Measurements from ENCODE around the gene RPUSD1.

The RPUSD1 gene

DNA sequence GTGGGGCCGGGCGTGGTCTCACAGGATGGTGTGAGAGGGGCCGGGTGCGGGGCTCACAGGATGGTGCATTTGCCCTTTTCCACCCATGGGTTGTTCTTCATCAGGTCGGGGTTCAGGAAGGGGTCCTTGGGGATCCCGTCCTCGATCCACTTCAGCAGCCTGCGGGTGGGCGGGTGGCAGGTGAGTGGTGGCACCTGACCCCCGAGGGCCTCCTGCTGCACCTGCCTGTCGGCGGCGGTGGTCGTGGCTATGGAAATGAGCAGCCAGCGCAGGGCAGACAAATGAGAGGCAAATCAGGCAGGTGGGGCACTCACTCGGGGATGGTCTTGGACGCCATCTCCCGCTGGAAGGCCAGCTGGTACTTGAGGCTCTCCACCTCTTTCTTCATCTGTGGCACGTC, 10.5 kb upstream of the RPUSD1 start:
- DNase-seq: no peak

DNA sequence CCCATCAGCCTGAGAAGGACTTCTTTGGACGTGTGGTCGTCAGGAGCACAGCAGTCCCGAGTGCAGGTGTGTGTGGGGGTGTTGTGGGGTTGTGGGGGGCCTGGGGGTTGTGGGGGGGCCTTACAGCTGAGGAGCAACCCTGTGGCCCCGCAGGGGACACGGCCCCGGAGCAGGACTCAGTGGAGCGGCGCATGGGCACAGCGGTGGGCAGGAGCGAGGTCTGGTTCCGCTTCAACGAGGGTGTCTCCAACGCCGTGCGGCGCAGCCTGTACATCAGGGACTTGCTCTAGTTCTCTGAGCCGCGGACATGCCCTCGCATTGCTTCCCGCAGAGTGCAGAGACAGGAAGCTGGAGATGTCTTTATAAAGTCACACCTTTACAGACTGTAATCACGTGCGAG, 9.5 kb upstream of the RPUSD1 start:
- DNase-seq: no peak

DNA sequence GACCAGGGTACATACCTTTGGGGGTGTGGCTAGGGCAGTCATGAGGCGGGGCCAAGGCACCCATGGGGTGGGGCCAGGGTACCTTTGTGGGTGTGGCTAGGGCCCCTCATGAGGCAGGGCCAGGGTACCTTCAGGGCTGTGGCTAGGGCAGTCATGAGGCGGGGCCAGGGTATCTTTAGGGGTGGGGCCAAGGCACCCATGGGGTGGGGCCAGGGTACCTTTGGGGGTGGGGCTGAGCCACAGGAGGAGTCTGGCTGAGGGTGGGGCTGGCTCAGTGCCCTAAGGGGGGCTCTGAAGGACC, 8.9 kb upstream of the RPUSD1 start:
- no peak for DNase-seq

DNA sequence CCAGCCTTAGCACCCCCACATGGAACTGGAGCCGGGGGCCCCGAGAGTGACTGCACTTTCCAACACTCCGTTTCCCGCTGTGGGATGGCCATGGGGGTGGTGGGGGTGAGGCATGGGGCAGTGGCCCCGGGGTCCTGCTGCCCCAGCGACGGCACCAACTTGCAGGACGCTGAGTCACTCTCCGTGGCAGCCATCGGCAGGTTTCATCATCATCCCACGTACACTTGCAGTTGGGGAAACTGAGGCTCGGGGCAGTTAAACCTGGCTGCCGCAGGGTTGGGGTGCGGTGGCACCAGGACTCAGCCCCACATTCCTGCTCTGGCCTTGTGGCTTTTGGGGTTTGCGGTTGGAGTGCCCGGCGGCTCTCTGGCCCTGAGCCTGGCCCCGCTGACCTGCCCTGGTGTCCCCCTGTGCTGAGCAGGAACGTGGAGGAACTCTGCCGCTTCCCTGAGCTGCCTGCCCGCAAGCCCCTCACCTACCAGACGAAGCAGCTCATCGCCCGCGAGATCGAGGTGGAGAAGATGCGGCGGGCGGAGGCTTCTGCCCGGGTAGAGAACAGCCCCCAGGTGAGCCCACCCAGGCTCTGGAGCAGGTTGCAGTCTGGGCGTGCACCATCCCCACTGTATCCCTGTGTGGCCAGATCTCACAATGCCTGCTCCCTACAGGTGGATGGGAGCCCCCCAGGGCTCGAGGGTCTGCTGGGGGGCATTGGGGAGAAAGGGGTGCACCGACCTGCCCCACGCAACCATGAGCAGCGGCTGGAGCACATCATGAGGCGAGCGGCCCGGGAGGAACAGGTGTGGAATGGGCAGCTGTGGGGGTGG, 8.3 kb upstream of the RPUSD1 start:
- no peak for DNase-seq

GRCh38 chr16:795580-796229, 7.5 kb upstream of the RPUSD1 start:
- no peak for DNase-seq

DNA sequence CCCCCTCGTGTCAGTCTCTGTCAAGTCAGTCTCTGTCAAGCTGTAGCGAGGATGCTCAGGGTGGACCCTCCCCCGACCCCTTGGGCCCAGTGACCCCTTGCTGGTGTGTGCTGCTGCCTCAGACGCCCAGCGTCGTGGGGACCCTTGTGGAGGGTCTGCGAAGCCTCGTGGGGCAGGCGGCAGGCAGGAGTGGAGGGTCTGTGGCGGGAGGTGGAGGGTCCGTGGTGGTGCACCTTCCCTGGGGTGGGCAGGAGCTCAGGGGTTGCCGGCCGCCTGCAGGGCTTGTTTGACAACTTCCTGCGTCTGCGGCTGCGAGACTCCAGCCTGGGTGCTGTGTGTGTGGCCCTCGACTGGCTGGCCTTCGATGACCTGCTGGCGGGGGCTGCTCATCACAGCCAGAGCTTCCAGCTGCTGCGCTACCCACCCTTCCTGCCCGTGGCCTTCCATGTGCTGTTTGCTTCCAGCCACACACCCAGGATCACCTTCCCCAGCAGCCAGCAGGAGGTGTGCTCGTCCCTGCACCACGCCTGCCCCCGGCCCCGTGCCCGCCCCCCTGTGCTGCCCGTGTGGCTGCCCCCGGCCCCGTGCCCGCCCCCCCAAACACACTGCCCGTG, 6.8 kb upstream of the RPUSD1 start:
- DNase-seq: no peak

DNA sequence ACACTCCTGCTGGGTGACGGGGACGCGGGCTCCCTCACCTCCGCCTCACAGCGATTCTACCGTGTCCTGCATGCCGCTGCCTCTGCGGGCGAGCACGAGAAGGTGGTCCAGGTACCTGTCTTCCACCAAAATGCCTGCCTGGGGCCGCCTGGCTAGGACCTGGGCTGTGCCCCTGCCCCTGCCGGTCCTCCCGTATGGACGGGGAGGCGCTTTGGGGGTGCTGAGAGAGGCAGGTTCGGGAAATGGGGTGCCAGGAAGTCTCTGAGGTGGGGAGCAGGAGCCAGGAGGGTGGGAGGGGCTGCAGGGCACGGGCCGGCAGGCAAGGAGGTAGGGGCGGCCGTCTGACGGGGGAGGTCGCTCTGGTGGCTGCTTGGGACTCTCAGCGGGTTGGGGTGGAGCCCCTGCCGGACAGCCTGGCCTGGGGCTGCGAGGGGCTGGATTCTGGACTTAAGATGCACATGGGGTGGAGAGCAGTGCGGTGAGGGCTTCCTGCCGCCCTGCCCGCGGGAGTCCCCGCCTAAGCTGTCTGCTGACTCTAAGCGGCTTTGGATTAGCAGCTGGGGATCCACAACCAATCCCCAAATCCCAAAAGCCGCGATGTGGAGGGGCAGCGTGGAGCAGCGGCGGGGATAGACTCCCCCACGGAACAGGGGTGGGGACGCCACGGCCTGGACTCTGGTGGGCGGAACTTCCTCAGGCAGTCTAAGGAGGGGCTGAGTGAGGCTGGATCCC, 6.1 kb upstream of the RPUSD1 start:
- no peak for DNase-seq

GRCh38 chr16:793414-793813, 5.2 kb upstream of the RPUSD1 start:
- no peak for DNase-seq

GRCh38 chr16:792221-792995, 4.2 kb upstream of the RPUSD1 start:
- no peak for DNase-seq

DNA sequence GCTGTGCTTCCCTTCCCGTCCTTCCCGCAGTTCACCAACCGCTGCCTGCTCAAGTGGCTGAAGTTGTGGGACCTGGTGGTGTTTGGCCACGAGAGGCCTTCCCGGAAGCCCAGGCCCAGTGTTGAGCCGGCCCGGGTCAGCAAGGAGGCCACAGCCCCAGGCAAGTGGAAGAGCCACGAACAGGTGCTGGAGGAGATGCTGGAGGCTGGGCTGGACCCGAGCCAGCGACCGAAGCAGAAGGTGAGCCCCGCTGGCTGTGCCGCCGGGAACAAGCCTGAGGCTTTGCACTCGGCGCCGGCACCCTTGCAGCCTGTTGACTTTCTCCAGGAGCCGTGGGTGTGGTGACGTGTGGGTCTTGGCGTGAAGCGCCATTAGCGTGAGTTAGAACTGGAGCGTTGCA, 3.0 kb upstream of the RPUSD1 start:
- DNase-seq: no peak

- no peak for DNase-seq
Measured at GRCh38 chr16:790086-790485, 1.9 kb upstream of the RPUSD1 start.

DNA sequence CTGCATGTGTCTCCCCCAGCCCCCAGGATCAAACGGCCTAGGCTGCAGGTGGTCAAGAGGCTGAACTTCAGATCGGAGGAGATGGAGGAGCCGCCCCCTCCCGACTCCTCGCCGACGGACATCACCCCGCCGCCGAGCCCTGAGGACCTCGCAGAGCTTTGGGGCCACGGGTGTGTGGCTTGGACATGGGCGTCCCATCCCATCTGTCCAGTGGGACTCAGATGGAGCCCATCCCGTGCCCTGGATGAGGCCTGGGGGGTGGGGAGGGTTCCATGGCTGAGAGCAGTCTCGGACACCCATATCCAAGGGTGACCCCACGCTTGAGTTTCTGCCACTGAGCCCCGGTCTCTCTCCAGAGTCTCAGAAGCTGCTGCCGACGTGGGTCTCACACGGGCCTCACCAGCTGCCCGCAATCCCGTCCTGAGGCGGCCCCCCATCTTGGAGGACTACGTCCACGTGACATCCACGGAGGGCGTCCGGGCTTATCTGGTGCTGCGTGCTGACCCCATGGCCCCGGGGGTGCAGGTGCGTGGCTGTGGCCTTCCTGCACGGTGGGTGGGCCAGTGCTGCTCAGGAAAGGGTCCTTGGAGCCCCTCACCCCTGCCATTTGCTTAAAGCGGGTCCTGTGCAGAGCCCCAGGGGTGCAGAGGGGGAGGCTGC, 1.1 kb upstream of the RPUSD1 start:
- no peak for DNase-seq

GRCh38 chr16:788399-789126, 382 bp upstream of the RPUSD1 start, which contains the start of gene CHTF18:
CHTF18 (plus strand) TSS chr16:788620; CDS start chr16:788685, 65 bp downstream.
- DNase-seq: peak; percentile 95

GRCh38 chr16:787321-787966, 737 bp downstream of the RPUSD1 start:
- DNase-seq: no peak

- DNase-seq: peak; percentile 68
Measured at GRCh38 chr16:785563-786535, 2.3 kb downstream of the RPUSD1 start.

- no peak for DNase-seq
Measured at GRCh38 chr16:784431-784830, 3.8 kb downstream of the RPUSD1 start.

GRCh38 chr16:783404-784161, 4.6 kb downstream of the RPUSD1 start:
- DNase-seq: no peak

DNA sequence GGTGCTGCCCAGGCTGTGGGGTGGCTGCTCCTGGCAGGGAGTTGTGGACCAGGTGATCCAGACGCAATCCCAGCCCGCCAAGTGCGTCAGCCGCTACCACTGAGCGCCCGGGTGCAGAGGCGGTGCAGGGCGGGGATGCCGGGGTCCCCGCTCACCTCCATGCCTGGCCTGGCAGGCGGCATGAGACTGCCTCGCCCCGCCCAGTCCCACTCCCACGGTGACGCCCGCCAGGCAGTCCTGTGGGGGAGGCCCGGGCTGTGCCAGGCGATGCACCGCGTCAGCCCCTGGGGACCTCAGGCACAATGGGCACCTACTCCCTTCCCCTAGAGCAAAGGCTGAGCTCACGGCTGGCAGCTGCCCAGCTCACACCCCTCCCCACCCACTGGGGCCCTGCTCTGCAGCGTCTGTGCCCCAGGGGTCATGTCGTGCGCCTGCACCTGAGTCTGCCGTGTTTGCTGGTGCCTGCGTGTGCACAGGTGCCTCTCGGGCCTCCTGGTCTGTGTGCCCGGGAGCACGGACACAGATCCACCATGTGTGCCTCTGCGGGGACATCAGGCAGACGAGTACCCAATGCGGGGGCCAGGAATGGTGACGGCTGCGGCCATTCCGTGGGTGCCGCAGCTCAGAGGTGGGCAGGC, 5.3 kb downstream of the RPUSD1 start:
- DNase-seq: no peak
